GM04503 (cell line): ENCODE measurements around the gene XXYLT1.
"Not testable (repeated sequence)": the region's sequence is repeated elsewhere in the genome, so short reads cannot be mapped to it uniquely, and the experiment has no call there.

ENCODE experiments used
- DNase-seq: peaks from one replicate; pipeline ENCODE4 v3.0.0-alpha.2; 2012; ENCODE audit warnings: low read depth

XXYLT1 gene

DNA sequence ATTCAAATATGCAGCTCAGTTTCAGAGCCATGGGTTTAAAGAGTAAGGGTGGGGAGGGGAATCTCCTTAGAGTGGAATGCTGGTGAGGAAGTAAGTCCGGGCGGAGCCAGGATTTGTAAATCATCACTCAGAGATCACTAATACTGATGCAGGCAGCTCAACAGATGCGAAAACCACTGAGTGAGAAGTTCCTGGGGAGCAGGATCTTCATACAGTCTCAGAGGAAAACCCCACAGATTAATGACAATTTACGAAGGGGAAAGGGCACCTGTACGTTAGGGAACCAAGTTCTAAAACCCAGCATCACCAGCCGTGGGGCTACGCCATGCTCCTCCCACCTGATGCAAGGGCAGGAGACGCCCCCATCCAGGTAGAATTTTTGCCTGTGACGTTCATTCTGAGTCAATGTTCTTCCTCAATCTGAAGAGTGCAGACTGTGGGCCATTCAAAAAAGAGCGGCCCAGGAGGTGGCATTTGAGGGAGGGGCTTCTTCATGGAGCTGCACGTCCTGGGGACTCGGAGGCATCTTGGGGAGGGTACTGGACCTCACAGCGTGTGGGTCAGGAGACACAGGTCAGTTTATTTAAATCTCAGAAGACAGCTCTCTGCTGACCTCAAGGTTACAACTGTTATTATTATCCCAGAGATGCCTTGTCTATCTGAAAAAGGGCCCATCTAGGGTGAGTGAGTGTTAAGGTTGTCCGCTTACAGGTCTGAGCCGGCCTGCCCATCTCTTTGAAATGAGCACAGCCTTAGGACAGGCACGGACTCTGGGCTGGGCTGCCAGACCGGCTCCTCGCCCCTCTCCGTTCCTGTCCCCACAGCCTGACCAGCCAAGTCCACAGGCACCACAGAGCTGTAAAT lies 228.0 kb downstream of the XXYLT1 start:
- no peak for DNase-seq

DNA sequence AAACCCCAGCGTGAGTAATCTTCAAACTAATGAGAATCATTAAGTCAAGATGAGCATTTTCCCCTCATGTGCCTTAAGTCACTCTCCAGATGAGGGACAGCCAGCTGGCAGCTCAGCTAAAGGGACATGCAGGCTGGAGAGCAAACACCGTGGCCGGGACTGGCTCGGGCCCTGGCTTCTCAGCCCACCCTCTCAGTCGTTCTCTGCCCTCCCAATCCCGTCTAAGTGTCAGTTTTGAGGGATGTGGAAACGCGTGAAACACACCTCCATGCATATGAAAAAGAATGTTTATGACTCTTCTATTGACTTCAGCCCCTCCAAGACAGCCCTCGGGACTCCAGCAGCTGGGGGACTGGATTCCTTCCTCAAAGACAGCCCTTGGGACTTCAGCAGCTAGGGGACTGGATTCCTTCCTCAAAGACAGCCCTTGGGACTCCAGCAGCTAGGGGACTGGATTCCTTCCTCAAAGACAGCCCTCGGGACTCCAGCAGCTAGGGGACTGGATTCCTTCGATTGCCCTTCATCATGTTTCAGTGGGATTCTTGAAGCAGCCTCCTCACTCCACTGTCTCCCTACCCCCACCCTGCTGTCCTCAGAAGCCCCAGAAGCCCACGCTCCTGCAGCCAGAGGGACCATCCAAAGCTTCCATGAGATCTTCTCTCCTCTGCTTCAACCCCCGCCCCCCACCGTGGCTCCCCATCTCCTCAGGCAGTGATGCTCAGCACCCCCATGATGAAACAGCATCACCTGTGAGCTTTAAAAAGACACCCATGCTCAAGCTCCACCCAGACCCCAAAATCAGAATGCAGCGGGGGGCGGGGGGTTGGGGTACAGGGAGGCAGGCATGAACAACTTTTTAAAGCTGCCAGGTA lies 228.9 kb downstream of the XXYLT1 start:
- DNase-seq = no peak

- DNase-seq = no peak
Measured at GRCh38 chr3:195040773-195041520, 230.0 kb downstream of the XXYLT1 start.

DNA sequence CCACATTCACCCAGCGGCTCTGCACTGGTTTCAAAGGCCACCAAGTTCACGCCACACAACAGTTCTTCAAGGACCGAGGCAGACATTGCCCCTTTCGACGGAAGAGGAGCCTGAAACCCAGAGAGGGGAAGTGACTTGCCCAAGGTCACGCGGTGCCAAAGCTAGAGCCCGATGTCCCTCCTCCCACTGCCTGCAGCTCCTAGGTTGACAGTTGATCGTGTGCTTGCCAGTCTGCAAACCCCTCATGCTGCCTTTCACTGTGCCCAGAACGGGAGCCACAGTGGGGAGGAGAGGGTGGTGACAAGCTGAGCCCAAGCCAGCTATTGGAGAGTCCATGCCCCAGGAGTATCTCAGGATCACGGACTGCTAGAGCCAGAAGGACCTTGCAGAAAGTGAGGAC lies 230.9 kb downstream of the XXYLT1 start:
- no peak for DNase-seq

DNA sequence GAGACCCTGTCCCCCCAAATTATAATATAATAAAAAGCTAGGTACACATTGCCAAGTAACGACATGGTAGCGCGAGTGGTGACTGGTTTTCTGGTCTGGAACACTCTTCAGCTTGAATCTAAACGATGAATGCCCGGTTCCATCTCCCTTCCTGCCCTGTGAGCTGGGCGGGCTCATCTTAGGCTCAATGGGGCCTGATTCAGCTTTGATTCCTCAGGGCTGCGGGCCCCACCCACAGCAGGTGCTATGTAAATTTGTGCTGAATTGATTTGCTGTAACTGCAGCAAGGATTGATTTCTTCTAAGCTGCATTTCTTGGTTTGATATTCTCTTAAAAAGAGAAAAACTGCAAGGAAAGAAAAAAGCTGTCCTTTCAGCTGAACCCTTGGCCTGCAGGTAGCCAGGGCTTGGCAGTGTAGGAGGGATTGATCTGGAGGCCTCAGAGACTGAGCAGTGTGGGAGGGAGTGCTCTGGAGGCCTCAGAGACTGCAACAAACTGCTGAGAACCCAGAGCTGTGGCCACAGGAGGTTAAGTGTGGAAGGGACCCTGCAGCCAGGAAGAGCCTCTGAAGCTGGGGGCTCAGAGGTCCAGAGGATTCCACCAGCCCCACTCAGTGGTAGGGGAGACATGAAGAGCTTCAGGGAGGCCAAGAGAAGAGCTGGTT lies 231.6 kb downstream of the XXYLT1 start:
- no peak for DNase-seq

GRCh38 chr3:195038161-195038560 lies 232.8 kb downstream of the XXYLT1 start:
- no peak for DNase-seq

- not testable (repeated sequence) for DNase-seq
Measured at GRCh38 chr3:195037586-195037985, 233.4 kb downstream of the XXYLT1 start.

GRCh38 chr3:195036974-195037373 lies 234.0 kb downstream of the XXYLT1 start:
- no peak for DNase-seq

- no peak for DNase-seq
Measured at GRCh38 chr3:195036574-195036973, 234.4 kb downstream of the XXYLT1 start.

GRCh38 chr3:195036203-195036505 lies 234.8 kb downstream of the XXYLT1 start:
- no peak for DNase-seq

- DNase-seq = no peak
Measured at GRCh38 chr3:195035345-195036202, 235.4 kb downstream of the XXYLT1 start.

DNA sequence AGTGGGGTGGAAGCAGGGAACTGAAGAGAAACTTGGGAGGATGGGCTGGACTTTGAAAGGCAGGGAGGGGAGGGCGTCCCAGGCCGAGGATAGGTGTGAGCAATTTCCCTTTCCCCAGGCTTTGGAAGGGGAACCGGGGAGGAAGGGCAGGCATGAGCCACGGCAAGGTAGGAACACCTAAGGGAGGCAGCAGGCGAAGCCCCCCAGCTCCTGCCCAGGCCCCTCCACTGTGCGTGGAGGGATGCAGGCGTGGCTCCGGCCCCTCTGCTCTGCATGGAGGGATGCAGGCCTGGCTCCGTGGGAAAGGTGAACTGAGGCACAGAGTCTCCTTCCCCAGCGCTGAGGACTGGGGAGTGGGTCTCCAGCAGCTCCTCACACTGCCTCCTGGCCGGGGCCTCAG lies 236.4 kb downstream of the XXYLT1 start:
- DNase-seq = no peak

- no peak for DNase-seq
Measured at GRCh38 chr3:195034101-195034500, 236.9 kb downstream of the XXYLT1 start.

DNA sequence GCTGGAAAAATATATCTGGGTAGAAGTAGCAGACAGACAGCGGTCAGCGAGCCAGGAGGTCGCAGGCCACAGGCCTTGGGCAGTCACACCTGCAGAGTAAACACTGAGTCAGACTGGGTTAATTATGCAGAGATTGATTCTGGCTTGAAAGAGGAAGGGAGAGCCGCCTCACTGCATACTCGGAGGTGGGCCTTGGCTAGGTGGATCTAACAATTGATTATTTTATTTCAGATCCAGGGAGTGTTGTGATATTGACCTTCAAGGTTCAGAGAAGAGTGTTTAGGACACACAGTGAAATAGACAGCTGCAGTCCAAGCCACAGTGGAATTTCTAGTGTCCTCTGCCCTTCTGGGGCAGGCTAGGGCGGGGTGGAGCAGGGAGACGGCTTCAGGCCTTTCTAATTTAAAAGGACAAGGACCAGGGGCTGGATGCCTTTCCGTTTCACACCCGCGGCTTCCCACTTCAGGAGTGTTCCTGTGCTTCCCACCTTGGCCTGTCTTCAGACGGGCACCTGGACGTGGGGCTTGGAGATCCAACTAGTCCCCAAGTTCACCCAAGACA lies 237.3 kb downstream of the XXYLT1 start:
- DNase-seq = no peak

- no peak for DNase-seq
Measured at GRCh38 chr3:195032955-195033354, 238.0 kb downstream of the XXYLT1 start.

DNA sequence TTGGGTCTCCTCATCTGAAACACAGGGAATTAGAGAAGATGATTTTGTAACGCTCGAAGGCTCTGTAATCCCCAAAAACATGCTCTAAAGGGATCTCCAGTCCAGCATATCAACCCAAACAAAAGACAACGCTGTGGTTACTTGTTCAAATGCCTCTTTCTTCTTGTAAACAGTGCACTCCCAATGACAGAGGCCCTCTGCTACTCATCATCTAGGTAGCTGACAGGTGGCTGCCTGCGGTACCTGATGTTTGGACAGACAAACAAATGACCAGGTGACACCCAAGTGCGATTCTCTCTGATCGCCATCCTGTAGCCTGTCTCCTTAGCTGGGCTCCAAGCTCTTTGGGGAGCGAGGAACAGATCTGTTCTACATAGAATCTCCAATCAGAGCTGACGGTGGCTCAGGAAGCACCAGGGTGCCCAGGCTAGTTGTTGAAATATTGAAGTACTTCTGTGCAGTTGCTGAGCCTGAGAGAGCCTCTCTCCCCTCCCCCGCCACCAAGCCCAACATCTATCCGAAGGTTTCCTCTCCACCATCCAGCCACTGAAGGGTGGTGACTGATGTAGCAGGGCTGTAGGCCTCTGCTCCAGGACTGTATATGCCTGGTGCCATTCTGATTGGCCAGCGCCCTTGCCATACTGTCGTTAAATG lies 238.7 kb downstream of the XXYLT1 start:
- no peak for DNase-seq

GRCh38 chr3:195031574-195032003 lies 239.4 kb downstream of the XXYLT1 start:
- no peak for DNase-seq

DNA sequence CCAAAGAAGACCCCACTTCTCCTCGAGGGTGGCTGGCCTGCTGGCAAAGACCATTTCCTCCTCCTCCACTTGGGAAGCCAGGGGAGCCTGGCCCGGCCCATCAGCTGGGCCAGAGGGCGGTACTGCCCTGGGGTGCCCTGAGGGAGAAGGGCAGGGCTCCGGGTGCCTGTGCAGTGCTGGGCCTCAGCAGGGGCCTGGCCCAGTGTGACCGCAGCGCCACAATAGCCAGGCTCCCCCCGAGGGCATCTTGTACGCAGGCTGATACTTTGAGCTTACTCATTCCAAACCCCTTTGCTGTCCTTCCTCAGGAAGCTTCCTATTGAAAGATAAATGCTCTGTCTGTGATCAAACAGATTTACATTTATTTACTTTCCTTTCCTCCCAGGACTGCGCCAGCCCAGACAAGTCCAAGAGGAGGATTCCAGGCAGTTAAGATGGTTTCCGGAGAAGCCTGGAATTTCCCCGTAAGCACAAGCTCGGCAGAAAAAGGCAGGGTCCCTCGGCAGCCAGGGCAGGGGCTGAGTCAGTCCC lies 240.1 kb downstream of the XXYLT1 start:
- no peak for DNase-seq

- no peak for DNase-seq
Measured at GRCh38 chr3:195028877-195029606, 241.9 kb downstream of the XXYLT1 start.
